Esophagus squamous epithelium (tissue), 5 donors: Measurements from ENCODE around the gene GPR149. TPM values are rescaled to one million over a fixed set of nuclear protein-coding genes. Genes with fewer than 3 reads are reported as not detected.
A peak's percentile ranks its signal among the peaks of the same experiment; 100 is the strongest.

ENCODE experiments used
- DNase-seq: peaks from one replicate; lab custom pipeline; 2025; lab: John Stamatoyannopoulos, UW
- H3K27ac ChIP-seq, 4 donors: fragments of 200-600 bp; sonication (generic); one replicate each; pipeline ENCODE4 v1.5.1; 2016 to 2019; ENCODE audit warnings: mild to moderate bottlenecking in 1 of 4
- H3K27me3 ChIP-seq, 4 donors: fragments of 200-600 bp; sonication (generic); 1 replicate in 3 of 4; 2 replicates in 1 of 4; pipeline versions ENCODE4 v1.5.1 to v1.6.0; 2017 to 2021; ENCODE audit warnings: antibody characterized with exemption in 1 of 4
- H3K36me3 ChIP-seq, 3 donors: fragments of 200-600 bp; sonication (generic); one replicate each; pipeline ENCODE4 v1.5.1; 2016 to 2019
- H3K4me1 ChIP-seq, 3 donors: fragments of 200-600 bp; sonication (generic); one replicate each; pipeline ENCODE4 v1.5.1; 2017 to 2019
- H3K4me3 ChIP-seq, 4 donors: fragments of 200-600 bp; sonication (generic); 1 replicate in 3 of 4; 2 replicates in 1 of 4; pipeline ENCODE4 v1.5.1; 2016 to 2019; ENCODE audit warnings: mild to moderate bottlenecking in 2 of 4, moderate library complexity in 1 of 4
- H3K9me3 ChIP-seq, 3 donors: fragments of 200-600 bp; sonication (generic); one replicate each; pipeline ENCODE4 v1.5.1; 2016 to 2019
- CTCF ChIP-seq, 6 experiments: fragments of 450-650 bp in 4 of 6; fragments of 200-600 bp in 2 of 6; sonication (generic) in 2 of 6; IDR thresholded peaks; one replicate each; pipeline ENCODE4 v1.5.1; 2016 to 2019; ENCODE audit warnings: antibody characterized with exemption in 6 of 6, mild to moderate bottlenecking in 4 of 6, moderate library complexity in 4 of 6
- POLR2A ChIP-seq, 4 donors: fragments of 450-650 bp; IDR thresholded peaks; one replicate each; pipeline ENCODE4 v1.6.1; 2017; ENCODE audit warnings: antibody characterized with exemption in 4 of 4, mild to moderate bottlenecking in 4 of 4, moderate library complexity in 3 of 4
- WGBS, 2 donors: methylation state at CpG; one replicate each; pipeline ENCODE4 v1.1.5; 2018; 5-methylcytosine and 5-hydroxymethylcytosine counted together
- intact Hi-C: fragments of 100-400 bp; cut with DNase I; formaldehyde crosslinking; loops from one replicate; pipeline ENCODE4 v1.15.0; 2022
- total RNA-seq, 4 donors: library from RNA; depleted of rRNA; stranded (reverse); fragments of >200 nt; gene quantifications; one replicate each; pipeline ENCODE4 v1.1.0, GENCODE V29; 2016
- donor health status: DM: yes; HTN: yes; CAD: no.

The GPR149 gene
- total RNA-seq, 4 donors from 2014 or later, result not detected

GRCh38 chr3:154338570-154338969 is 91.4 kb downstream of the GPR149 start:
- intact Hi-C loops, result no loop called here
- no peaks in the 10 kb centered on the region for H3K9me3 ChIP-seq
- H3K4me1 ChIP-seq, result no peaks in the 10 kb centered on the region
- no peak overlapping the region for H3K4me3 ChIP-seq
- TF ChIP-seq POLR2A (IDR thresholded peaks at IDR 0.05), result no peak
- TF ChIP-seq CTCF (IDR thresholded peaks at IDR 0.05), result no peak
- 46 to 61% methylated on average over 4 of the region's 4 CpGs for WGBS, 2 donors
- no peaks in the 10 kb centered on the region for H3K27me3 ChIP-seq
- no peaks in the 10 kb centered on the region for H3K36me3 ChIP-seq
- DNase-seq, result no peak
- no peak overlapping the region for H3K27ac ChIP-seq

- Histone ChIP-seq H3K27ac (no peak overlapping the region), H3K4me1 (no peaks in the 10 kb centered on the region), H3K36me3 (no peaks in the 10 kb centered on the region), H3K4me3 (no peak overlapping the region), H3K9me3 (no peaks in the 10 kb centered on the region), H3K27me3 (no peaks in the 10 kb centered on the region)
- DNase-seq, result no peak
- intact Hi-C loops, result no loop called here
- TF ChIP-seq POLR2A (IDR thresholded peaks at IDR 0.05) (no peak), CTCF (IDR thresholded peaks at IDR 0.05) (no peak)
- 84 to 92% methylated on average over 6 of the region's 6 CpGs for WGBS, 2 donors
These were observed 92.0 kb downstream of the GPR149 start for GRCh38 chr3:154338008-154338407.

- TF ChIP-seq CTCF (IDR thresholded peaks at IDR 0.05), result peak; percentile 26 to 66 (median 54)
- TF ChIP-seq POLR2A (IDR thresholded peaks at IDR 0.05), result no peak
- H3K27ac ChIP-seq, result no peak overlapping the region
- intact Hi-C loops, result no loop called here
- H3K4me1 ChIP-seq, result no peaks in the 10 kb centered on the region
- H3K9me3 ChIP-seq, result no peaks in the 10 kb centered on the region
- no peak for DNase-seq
- H3K36me3 ChIP-seq, result no peaks in the 10 kb centered on the region
- no peak overlapping the region for H3K4me3 ChIP-seq
- WGBS, 2 donors, result 7 to 10% methylated on average over 3 of the region's 3 CpGs
- no peaks in the 10 kb centered on the region for H3K27me3 ChIP-seq
These were observed 95.0 kb downstream of the GPR149 start for GRCh38 chr3:154334973-154335420.

GRCh38 chr3:154327871-154328270 is 102.1 kb downstream of the GPR149 start:
- peaks cover 0 to 14% (median 3%) of the 10 kb centered on the region in 3 donors for H3K4me1 ChIP-seq
- no peak for TF ChIP-seq POLR2A (IDR thresholded peaks at IDR 0.05)
- TF ChIP-seq CTCF (IDR thresholded peaks at IDR 0.05), result no peak
- no peaks in the 10 kb centered on the region for H3K36me3 ChIP-seq
- DNase-seq, result no peak
- H3K27ac ChIP-seq, result no peak overlapping the region
- no peak overlapping the region for H3K4me3 ChIP-seq
- intact Hi-C loops, result no loop called here
- no peaks in the 10 kb centered on the region for H3K9me3 ChIP-seq
- no peaks in the 10 kb centered on the region for H3K27me3 ChIP-seq

- no peaks in the 10 kb centered on the region for H3K27me3 ChIP-seq
- TF ChIP-seq POLR2A (IDR thresholded peaks at IDR 0.05) (no peak), CTCF (IDR thresholded peaks at IDR 0.05) (no peak)
- H3K4me3 ChIP-seq, result peak overlapping the region; percentile 60 to 95 (median 84)
These were observed 105.1 kb downstream of the GPR149 start for GRCh38 chr3:154324919-154325318.

More at GRCh38 chr3:154324919-154325318, 105.1 kb downstream of the GPR149 start:
- WGBS, 2 donors, result 52 to 60% methylated on average over 3 of the region's 3 CpGs
- H3K9me3 ChIP-seq, result no peaks in the 10 kb centered on the region
- no peaks in the 10 kb centered on the region for H3K36me3 ChIP-seq
- intact Hi-C loops, result no loop called here
- peak overlapping the region; percentile 87 to 96 (median 94) for H3K27ac ChIP-seq
- H3K4me1 ChIP-seq, result peaks cover 0 to 44% (median 30%) of the 10 kb centered on the region in 3 donors
- DNase-seq, result no peak
